NCI-H1417 (cell line): ENCODE data around the gene KRTAP10-4.
"Not testable (repeated sequence)": the region's sequence is repeated elsewhere in the genome, so short reads cannot be mapped to it uniquely, and the experiment has no call there.

Experiments used
- DNase-seq, 3 experiments: peaks; one replicate each; lab custom pipeline; 2025; lab: John Stamatoyannopoulos, UW

KRTAP10-4 gene

GRCh38 chr21:44599264-44600029 lies 25.9 kb downstream of the KRTAP10-4 start:
- DNase-seq = no peak

DNA sequence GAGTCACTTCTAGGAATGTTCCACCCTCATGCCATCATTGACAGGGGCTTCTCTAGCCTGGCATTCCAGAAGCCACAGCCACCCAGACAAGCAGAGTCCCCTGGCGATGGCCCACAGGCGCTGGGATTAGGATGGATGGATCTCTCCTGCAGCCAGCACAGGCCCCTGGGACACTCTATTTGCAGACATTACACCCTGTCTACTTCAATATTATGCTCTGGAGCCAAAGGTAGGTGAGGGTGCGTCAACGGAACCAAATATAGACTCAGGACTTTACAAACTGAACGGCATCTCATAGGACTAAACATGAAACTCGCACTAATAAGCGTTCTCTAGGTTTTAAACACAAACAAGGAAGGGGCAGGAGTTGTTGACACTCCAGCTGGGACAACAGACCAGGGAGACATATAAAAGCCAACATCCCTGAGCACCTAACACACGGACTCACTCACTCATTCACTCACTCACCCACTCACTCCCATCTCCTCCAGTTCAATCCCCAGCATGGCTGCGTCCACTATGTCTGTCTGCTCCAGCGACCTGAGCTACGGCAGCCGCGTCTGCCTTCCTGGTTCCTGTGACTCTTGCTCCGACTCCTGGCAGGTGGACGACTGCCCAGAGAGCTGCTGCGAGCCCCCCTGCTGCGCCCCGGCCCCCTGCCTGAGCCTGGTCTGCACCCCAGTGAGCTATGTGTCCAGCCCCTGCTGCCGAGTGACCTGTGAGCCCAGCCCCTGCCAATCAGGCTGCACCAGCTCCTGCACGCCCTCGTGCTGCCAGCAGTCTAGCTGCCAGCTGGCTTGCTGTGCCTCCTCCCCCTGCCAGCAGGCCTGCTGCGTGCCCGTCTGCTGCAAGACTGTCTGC lies 26.8 kb downstream of the KRTAP10-4 start, which contains the start of gene KRTAP10-7:
Gene KRTAP10-7 (plus strand): TSS at position 480 of the 861 bp plus-strand sequence. CDS start 25 bp downstream, at position 505.
- DNase-seq = not testable (repeated sequence)

DNA sequence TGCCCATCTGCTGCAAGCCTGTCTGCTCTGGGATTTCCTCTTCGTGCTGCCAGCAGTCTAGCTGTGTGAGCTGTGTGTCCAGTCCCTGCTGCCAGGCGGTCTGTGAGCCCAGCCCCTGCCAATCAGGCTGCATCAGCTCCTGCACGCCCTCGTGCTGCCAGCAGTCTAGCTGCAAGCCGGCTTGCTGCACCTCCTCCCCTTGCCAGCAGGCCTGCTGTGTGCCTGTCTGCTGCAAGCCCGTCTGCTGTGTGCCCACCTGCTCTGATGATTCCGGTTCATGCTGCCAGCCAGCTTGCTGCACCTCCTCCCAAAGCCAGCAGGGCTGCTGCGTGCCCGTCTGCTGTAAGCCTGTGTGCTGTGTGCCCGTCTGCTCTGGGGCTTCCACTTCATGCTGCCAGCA lies 27.6 kb downstream of the KRTAP10-4 start:
- not testable (repeated sequence) for DNase-seq

GRCh38 chr21:44601596-44602462 lies 28.3 kb downstream of the KRTAP10-4 start:
- no peak for DNase-seq

GRCh38 chr21:44602463-44602850 lies 28.9 kb downstream of the KRTAP10-4 start:
- no peak for DNase-seq

DNA sequence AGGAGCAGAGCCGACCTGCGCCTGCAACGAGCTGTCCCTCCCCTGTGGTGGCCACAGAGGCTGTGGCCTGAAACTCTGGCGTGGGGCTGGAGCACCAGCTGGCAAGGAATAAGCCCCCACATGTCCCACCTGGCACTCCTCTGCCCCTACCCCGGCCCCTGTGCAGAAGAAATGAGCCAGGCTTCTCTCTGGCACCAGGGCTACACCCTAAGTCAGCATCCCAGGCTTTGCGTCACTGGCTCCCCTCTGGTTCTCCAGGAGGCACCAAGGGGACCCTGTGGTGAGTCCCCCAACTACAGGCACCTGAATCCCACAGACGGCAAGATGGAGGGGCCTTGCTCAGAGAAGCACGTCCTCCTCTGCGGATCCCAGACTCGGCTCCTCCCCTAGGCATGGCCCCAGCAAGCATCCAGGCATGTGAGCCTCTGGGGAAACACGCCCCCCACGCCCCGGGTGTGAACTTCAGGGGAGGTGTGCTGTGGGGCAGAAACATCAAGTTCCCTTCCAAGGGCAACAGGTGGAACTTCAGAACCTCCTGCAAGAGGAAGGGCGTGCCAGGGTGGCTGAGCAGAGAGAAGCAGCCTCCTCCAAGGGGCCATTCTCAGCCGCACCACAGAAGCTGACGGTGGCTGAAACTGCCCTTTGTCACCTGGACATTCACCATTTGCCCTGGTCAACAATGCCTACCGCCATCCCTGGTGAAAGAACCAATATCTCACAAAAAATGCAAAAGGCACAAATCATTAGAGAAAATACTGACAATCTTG lies 29.8 kb downstream of the KRTAP10-4 start:
- no peak for DNase-seq

- no peak for DNase-seq
These were observed 30.4 kb downstream of the KRTAP10-4 start for GRCh38 chr21:44603911-44604310.

- DNase-seq = no peak
These were observed 33.0 kb downstream of the KRTAP10-4 start for GRCh38 chr21:44606495-44606894.

DNA sequence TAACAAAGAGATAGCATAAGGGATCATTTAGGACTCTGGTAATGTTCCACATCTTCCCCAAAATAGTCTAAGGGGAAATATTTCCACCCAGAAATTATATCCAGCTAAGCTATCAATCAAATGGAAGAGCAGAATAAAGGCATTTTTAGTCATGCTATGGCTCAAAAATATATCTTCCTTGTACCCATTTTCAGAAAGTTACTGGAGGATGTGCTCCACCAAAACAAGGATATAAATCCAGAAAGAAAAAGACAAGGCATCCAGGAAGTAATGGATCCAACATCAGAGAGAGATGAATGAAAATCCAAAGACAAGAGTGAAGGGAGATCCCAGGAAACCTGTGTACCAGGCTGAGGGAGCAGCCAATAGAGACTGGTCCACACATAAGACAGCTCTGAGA lies 35.7 kb downstream of the KRTAP10-4 start:
- DNase-seq = no peak

DNA sequence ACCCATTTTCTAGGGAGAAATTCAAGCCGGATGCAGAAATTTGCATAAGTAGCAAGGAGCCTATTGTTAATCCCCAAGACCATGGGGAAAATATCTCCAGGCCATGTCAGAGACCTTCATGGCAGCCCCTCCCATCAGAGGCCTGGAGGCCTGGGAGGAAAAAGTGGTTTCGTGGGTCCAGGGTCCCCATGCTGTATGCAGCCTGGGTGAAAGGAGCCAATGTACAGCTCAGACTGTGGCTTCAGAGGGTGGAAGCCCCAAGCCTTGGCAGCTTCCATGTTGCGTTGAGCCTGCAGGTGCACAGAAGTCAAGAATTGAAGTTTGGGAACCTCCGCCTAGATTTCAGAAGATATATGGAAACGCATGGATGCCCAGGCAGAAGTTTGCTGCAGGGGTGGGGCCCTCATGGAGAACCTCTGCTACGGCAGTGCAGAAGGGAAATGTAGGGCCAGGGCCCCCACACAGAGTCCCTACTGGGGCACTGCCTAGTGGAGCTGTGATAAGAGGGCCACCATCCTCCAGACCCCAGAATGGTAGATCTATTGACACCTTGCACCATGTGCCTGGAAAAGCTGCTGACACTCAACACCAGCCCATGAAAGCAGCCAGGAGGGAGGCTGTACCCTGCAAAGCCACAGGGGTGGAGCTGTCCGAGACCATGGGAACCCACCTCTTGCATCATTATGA lies 36.8 kb downstream of the KRTAP10-4 start:
- DNase-seq = not testable (repeated sequence)

DNA sequence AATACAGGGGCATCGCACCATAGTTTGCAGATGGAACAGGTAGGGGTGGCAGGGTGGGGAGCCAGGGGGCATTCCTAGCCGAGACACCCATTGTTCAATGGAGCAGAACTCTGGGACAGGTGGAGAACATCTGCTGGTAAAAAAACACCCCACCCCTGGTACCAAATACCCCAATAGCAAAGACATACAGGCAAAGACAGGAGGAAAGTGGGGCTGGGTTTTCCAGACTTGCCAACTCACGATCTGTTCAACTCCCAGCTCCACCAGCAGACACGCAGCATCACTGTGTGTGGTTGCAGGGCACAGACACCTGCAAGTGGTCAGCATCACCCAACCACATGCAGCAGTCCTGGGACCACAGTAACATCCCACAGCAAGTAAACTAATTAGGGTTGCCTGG lies 38.0 kb downstream of the KRTAP10-4 start:
- DNase-seq = no peak

- DNase-seq = no peak
These were observed 38.5 kb downstream of the KRTAP10-4 start, which contains the start of gene KRTAP10-8 for GRCh38 chr21:44612029-44612486. TSS of gene KRTAP10-8 (plus strand) at chr21:44612079. CDS start at chr21:44612101, 22 bp downstream.

- no peak for DNase-seq
These were observed 39.2 kb downstream of the KRTAP10-4 start for GRCh38 chr21:44612669-44613229.

DNA sequence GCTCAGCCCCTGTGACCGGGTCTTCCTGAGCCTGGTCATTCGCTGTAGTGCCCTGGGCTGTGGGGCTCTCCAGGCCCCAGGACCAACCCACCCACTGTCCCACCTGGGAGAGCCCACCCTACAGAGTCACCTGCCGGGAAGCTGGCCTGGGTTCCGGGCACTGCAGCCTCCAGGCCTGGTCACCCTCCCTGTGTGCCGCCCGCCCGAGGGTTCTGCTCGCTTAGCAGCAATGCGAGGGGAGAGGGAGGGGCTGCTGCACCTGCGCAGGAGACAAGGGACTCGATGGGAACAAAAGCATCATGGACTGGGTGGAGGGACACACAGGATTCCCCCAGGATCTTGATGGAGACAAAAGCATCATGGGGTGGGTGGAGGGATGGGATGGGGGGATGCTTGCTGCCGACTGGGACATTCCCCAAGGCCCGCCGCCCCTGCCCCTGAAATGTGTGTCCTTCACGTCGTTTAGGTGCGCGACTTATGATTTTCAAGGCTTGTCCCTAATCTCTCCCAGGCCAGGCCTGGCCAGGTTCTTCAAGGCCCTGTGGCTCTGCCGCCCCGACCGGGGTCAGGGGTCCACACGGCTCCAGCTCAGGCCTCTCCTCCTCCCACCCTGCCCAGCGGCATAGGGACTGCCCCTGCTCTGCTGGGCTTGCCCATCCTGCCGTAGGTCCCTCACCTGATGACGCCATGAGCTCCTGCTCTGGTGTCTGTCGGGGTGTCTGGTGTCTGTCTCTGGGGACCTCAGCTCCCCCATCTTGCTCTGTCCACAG lies 40.0 kb downstream of the KRTAP10-4 start:
- no peak for DNase-seq

DNA sequence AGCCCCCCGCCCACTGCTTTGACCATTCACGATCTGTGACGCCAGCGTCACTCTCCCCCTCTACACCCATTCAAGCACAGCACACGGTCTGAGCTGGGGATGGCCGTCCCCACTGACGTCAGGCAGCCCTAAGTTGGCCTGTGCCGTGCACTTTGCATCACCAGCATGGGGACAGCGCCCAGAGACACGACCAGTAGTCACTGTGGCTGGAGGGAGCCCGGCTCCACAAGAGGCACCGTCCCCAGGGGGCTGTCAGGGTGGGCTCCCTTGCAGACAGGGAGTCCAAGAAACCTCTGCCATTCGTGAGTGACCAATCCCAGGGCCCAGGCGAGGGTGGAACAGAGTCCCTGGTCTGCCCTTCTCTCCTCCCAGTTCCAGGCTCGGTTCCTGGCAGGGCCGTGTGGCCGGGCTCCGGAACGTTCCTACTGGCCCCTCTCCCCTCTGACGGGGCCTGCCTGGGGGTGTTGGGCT lies 40.7 kb downstream of the KRTAP10-4 start:
- DNase-seq = no peak

- DNase-seq = no peak
These were observed 41.4 kb downstream of the KRTAP10-4 start for GRCh38 chr21:44614961-44615391.

DNA sequence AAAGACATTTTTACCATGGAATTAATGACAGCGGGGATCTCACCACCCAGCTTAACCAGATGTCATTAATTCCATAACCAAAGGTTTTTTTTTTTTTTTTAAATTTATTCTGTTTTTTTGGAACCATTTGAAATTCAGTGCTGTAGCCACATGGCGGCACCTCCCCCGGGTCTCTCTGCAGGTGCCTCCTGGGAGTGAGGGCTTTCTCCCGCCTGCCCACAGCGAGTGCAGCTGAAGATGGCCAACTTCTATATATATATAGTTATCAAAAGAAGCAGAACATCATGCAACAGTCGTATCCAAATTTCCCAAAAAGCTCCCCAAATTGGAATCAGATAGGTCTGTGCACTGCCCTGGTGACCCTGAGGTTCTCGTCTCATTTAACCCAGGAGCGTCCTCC lies 41.9 kb downstream of the KRTAP10-4 start:
- no peak for DNase-seq

DNA sequence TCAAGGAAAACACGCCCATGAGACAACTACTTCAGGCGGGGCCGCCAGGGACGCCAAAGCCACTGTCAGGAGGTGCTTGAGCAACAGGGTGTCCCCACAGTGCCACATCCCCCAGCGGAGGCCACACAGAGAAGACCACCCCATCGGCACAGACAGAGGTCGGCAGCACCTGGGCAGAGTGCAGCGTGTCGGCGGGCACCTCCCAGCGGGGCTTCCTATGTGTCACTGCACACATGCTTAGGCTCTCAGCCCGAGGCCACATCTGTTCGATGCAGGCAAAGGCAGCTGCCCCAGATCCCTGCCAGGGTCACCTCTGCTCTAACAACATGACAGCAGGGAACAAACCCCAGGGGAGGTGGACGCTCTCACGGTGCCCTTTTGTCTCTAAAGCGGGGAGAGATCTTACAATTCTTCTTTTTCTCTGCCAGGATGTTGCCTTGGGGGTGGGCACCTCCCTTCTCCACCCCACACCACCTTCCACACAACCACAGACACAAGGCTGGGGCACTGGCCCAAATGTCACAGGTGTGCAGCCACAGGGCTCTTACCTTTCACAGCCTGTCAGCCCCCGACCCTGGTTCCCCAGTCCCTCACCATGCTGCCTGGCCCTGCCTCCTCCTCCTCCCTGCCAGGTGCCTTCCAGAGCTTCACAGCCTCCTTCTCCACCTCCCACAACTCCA lies 42.5 kb downstream of the KRTAP10-4 start:
- DNase-seq = peak in 2 of 3 experiments; percentile 33 to 73

- peak in 2 of 3 experiments; percentile 30 to 61 for DNase-seq
These were observed 43.0 kb downstream of the KRTAP10-4 start for GRCh38 chr21:44616591-44616926.
